Keratinocyte (primary cell): ENCODE data around the gene STIMATE. TPM values are rescaled to one million over a fixed set of nuclear protein-coding genes. Genes with fewer than 3 reads are reported as not detected.

ENCODE experiments used
- DNase-seq: peaks from one replicate; pipeline ENCODE4 v3.0.0-alpha.2; 2011; ENCODE audit warnings: low read depth, missing footprints, low spot score
- FAIRE-seq: peaks from 2 replicates; lab custom pipeline; 2011; peaks lifted over from hg19 to GRCh38; lab: Jason Lieb, UNC
- H2AFZ ChIP-seq: 2 replicates; pipeline ENCODE4 v1.6.0; 2012; ENCODE audit warnings: low read length, control low read depth, inconsistent platforms; ENCODE audit not compliant: control insufficient read depth
- H3K27ac ChIP-seq: 2 replicates; pipeline ENCODE4 v1.5.1; 2011; ENCODE audit warnings: low read length; ENCODE audit not compliant: control insufficient read depth, insufficient read depth
- H3K27me3 ChIP-seq: 3 replicates; pipeline ENCODE4 v1.6.0; 2011; ENCODE audit warnings: low read length; ENCODE audit not compliant: control insufficient read depth, insufficient read depth; ENCODE audit errors: extremely low read depth
- H3K36me3 ChIP-seq, 2 experiments: 2 replicates in 1 of 2; 3 replicates in 1 of 2; pipeline ENCODE4 v1.5.1; 2011; ENCODE audit warnings: low read length in 2 of 2, mild to moderate bottlenecking in 1 of 2; ENCODE audit not compliant: control insufficient read depth in 2 of 2, insufficient read depth in 2 of 2; ENCODE audit errors: extremely low read depth in 1 of 2
- H3K4me1 ChIP-seq: 3 replicates; pipeline ENCODE4 v1.5.1; 2011; ENCODE audit warnings: low read length; ENCODE audit not compliant: control insufficient read depth, insufficient read depth; ENCODE audit errors: extremely low read depth
- H3K4me2 ChIP-seq: 3 replicates; pipeline ENCODE4 v1.6.0; 2011; ENCODE audit warnings: low read depth, low read length; ENCODE audit not compliant: control insufficient read depth, insufficient read depth; ENCODE audit errors: extremely low read depth
- H3K4me3 ChIP-seq, 3 experiments: fragments of 200-600 bp in 1 of 3; sonication (generic) in 1 of 3; 2 replicates in 2 of 3; 3 replicates in 1 of 3; pipeline ENCODE4 v1.5.1; 2011 to 2016; ENCODE audit warnings: low read length in 3 of 3, mild to moderate bottlenecking in 3 of 3, control low read depth in 2 of 3, inconsistent platforms in 1 of 3, low read depth in 1 of 3, mixed read lengths in 1 of 3, mixed run types in 1 of 3, moderate library complexity in 1 of 3; ENCODE audit not compliant: control insufficient read depth in 2 of 3, insufficient read depth in 2 of 3; ENCODE audit errors: extremely low read depth in 1 of 3
- H3K79me2 ChIP-seq: 2 replicates; pipeline ENCODE4 v1.6.0; 2012; ENCODE audit warnings: low read length; ENCODE audit not compliant: control insufficient read depth, insufficient read depth
- H3K9ac ChIP-seq: 3 replicates; pipeline ENCODE4 v1.6.0; 2011; ENCODE audit warnings: low read length; ENCODE audit not compliant: control insufficient read depth, insufficient read depth; ENCODE audit errors: extremely low read depth
- H3K9me1 ChIP-seq: 3 replicates; pipeline ENCODE4 v1.6.0; 2011; ENCODE audit warnings: low read length; ENCODE audit not compliant: control insufficient read depth, insufficient read depth; ENCODE audit errors: extremely low read depth
- H3K9me3 ChIP-seq: 2 replicates; pipeline ENCODE4 v1.5.1; 2012; ENCODE audit warnings: low read depth, low read length; ENCODE audit not compliant: control insufficient read depth
- H4K20me1 ChIP-seq: 3 replicates; pipeline ENCODE4 v1.6.0; 2011; ENCODE audit warnings: low read length; ENCODE audit not compliant: control insufficient read depth, insufficient read depth; ENCODE audit errors: extremely low read depth
- EZH2 ChIP-seq: IDR thresholded peaks from one replicate; pipeline ENCODE4 v1.6.1; 2012; ENCODE audit warnings: inconsistent platforms, mild to moderate bottlenecking, low read length, moderate library complexity
- dilution Hi-C: fragments of 300-500 bp; cut with MboI; formaldehyde crosslinking; loops from one replicate; pipeline ENCODE4 v1.7.0; 2020; ENCODE audit warnings: low sequenced_read_pairs; ENCODE audit not compliant: extremely low pct_ligation_motif_present
- polyA plus RNA-seq, 5 experiments: library from polyadenylated mRNA; depleted of rRNA in 3 of 5; stranded (reverse) in 3 of 5; stranded (forward) in 1 of 5; unstranded in 1 of 5; fragments of >200 nt; gene quantifications; 1 replicate in 1 of 5; 2 replicates in 3 of 5; 3 replicates in 1 of 5; pipeline versions ENCODE4 v1.2.1 to v1.2.3, GENCODE V29; 2011 to 2012; ENCODE audit warnings: missing spikeins in 2 of 5, low read depth in 1 of 5, low replicate concordance in 1 of 5
- TF ChIP-seq, protein P1 (sequence below), 3 experiments: IDR thresholded peaks in 1 of 3; conservative IDR thresholded peaks in 1 of 3; optimal IDR thresholded peaks in 1 of 3; 2 replicates in 2 of 3; 3 replicates in 1 of 3; pipeline versions ENCODE3 to v1.5.1; 2011; ENCODE audit warnings: low read length in 3 of 3, mild to moderate bottlenecking in 3 of 3, moderate library complexity in 2 of 3, control low read depth in 1 of 3, inconsistent platforms in 1 of 3; ENCODE audit not compliant: insufficient read depth in 2 of 3; ENCODE audit errors: extremely low read depth in 1 of 3

STIMATE gene
- polyA plus RNA-seq, 1 donor (not counting 4 experiments of a cell fraction or from before 2014, with no cell fraction given) = 8.2 TPM

DNA sequence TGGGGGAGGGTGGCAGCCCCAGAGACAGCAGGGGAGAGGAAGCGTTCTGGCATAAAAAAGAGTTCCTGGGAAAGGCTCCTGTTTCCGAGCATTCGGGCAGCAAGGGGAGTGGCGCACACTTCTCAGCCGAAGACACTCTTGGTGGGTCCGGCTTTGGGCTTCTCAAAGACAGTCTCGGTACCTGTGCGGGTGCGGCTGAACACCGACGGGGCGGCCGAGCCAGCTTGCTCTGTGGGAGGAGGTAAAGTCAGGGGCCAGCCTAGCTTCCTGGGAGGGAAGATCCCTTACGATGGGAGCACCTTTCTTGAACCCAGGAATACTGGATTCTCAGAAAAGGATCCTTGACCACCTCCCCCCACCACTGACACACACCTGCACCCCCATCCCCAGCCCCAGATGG is 64.1 kb downstream of the STIMATE start:
- Histone ChIP-seq H3K4me2 (no peak overlapping the region), H3K4me1 (peaks cover 16% of the 10 kb centered on the region), H3K27ac (no peak overlapping the region), H3K79me2 (no peaks in the 10 kb centered on the region), H3K9me1 (no peaks in the 10 kb centered on the region), H3K4me3 (no peak overlapping the region), H2AFZ (no peak overlapping the region), H3K27me3 (no peaks in the 10 kb centered on the region), H3K36me3 (peaks cover 0 to 1% of the 10 kb centered on the region in 2 experiments), H3K9ac (no peak overlapping the region), H3K9me3 (no peaks in the 10 kb centered on the region), H4K20me1 (no peaks in the 10 kb centered on the region)
- dilution Hi-C loops = no loop called here
- DNase-seq = no peak
- no peak for FAIRE-seq
- TF ChIP-seq, protein P1, sequence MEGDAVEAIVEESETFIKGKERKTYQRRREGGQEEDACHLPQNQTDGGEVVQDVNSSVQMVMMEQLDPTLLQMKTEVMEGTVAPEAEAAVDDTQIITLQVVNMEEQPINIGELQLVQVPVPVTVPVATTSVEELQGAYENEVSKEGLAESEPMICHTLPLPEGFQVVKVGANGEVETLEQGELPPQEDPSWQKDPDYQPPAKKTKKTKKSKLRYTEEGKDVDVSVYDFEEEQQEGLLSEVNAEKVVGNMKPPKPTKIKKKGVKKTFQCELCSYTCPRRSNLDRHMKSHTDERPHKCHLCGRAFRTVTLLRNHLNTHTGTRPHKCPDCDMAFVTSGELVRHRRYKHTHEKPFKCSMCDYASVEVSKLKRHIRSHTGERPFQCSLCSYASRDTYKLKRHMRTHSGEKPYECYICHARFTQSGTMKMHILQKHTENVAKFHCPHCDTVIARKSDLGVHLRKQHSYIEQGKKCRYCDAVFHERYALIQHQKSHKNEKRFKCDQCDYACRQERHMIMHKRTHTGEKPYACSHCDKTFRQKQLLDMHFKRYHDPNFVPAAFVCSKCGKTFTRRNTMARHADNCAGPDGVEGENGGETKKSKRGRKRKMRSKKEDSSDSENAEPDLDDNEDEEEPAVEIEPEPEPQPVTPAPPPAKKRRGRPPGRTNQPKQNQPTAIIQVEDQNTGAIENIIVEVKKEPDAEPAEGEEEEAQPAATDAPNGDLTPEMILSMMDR (optimal IDR thresholded peaks at IDR 0.05 in 1 of 3, IDR thresholded peaks at IDR 0.05 in 1 of 3, conservative IDR thresholded peaks at IDR 0.05 in 1 of 3; ENCODE audit: extremely low read depth in 1 of 3, insufficient read depth in 2 of 3, low read length in 3 of 3) = no peak
- no peak for TF ChIP-seq EZH2

- Histone ChIP-seq H4K20me1 (no peaks in the 10 kb centered on the region), H3K9ac (no peak overlapping the region), H2AFZ (no peak overlapping the region), H3K36me3 (peaks cover 0 to 1% of the 10 kb centered on the region in 2 experiments), H3K9me1 (no peaks in the 10 kb centered on the region), H3K9me3 (no peaks in the 10 kb centered on the region), H3K27ac (no peak overlapping the region), H3K4me1 (peaks cover 16% of the 10 kb centered on the region), H3K4me2 (no peak overlapping the region), H3K27me3 (no peaks in the 10 kb centered on the region), H3K79me2 (no peaks in the 10 kb centered on the region), H3K4me3 (no peak overlapping the region)
- TF ChIP-seq EZH2 = no peak
- TF ChIP-seq, protein P1 (optimal IDR thresholded peaks at IDR 0.05 in 1 of 3, IDR thresholded peaks at IDR 0.05 in 1 of 3, conservative IDR thresholded peaks at IDR 0.05 in 1 of 3; ENCODE audit: extremely low read depth in 1 of 3, insufficient read depth in 2 of 3, low read length in 3 of 3) = no peak
- DNase-seq (peak; percentile 44), FAIRE-seq (peak; percentile 63)
- dilution Hi-C loops = no loop called here
These were observed 65.6 kb downstream of the STIMATE start for GRCh38 chr3:52831500-52832301.
